Right forelimb (tissue), 1 donor: ENCODE results near the gene ACTL8.

ENCODE experiments used
- DNase-seq: peaks from one replicate; pipeline ENCODE4 v3.0.0-alpha.2; 2018

Gene ACTL8, protein sequence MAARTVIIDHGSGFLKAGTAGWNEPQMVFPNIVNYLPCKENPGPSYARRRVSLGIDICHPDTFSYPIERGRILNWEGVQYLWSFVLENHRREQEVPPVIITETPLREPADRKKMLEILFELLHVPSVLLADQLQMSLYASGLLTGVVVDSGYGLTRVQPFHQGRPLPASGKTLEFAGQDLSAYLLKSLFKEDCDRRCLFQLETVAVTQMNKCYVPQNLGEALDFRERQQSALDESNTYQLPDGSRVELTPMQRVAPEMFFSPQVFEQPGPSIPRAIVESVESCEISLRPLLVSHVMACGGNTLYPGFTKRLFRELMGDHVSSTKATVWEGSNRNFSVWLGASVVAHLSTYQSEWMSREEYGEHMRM

DNA sequence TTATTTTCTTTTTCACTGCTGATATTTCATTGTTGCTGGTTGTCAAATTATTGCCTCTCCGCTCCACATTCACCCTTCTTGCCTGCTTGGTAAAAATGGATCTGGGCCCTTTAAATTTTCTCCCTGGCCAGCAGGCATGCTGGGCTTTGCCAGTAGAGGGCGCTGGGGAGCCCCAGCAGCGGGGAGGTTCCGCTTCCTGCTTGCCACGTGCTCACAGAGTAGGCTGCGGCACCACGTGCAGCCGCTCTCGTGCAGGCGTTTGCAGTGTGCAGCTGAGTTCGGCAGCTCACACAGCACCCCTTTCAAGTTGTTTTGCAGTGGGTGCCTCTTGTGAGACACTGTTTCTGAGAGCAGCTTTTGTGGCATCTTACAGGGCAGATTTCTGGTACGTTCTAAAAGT lies at the start of gene ACTL8:
ACTL8 (plus strand) TSS at position 214 of the 400 bp plus-strand sequence. CDS start 67,676 bp downstream, outside the sequence.
- DNase-seq: no peak

DNA sequence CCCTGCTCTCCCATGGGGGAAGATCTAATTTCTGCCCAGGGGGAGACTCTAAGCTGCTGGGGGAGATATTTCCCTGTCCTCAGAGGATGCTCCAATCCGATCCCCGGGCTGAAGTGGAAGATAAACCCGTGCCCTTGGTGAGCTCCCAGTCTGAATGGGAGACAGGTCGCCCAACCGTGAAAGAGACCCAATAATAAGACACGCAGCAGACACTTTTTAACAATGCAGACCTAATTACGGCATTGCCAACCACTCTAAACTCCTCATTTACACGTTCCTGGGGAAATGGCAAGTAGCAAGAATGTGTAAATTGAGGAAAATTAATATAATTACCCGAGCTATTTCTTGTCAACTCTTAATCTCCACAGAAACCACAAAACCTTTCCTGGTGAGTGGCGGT lies 48.7 kb upstream of the ACTL8 start:
- DNase-seq: no peak

DNA sequence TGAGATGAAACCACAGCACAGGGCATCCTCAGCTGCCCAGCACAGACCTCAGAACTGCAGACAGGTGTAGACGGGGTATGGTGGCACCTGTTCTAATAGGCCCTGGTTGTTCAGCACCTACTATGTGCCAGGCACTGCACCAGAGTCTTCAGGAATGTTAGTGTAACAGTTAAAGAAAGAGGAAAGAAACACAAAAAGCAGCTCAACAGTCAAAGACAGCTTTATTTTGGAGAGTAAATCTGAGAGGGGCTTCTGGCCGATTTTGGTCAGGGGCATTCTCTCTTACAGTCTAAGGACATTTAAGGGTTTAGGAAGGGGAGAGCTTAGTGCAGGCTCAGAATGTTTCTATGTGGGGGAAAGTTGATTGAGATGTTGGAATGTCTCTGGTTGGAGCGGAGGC lies 45.2 kb upstream of the ACTL8 start:
- no peak for DNase-seq

DNA sequence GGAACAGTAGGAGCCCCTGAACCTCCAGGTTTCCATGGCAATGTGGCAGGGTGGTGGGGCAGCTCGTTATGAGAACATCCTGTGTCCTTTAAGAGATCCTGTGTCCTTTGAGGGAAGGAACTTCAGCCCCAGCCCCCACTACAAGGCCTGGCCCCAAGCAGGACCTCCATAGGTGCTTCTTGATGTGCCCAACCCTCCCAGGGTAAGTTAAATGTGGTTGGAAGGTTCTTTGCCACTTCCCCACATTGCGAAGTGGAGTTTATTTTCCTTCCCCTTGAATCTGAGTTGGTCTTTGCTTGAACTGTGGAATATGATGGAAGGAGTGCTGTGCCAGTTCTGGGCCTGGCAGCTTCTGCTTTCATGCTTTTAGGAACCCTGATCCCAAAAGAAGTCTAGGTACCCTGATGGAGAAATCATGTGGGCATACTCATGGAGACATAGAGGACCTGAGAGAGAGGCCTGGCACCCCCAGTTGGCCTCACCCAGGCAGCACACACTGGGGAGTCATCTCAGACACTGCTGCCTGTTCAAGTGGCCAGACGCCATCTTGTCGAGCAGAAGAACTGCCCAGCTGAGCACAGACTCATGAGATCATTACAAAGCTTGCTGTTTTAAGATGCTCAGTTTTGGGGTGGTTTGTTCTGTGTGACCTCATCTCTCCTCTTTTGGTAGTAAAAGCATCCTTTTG lies 44.1 kb upstream of the ACTL8 start:
- no peak for DNase-seq

DNA sequence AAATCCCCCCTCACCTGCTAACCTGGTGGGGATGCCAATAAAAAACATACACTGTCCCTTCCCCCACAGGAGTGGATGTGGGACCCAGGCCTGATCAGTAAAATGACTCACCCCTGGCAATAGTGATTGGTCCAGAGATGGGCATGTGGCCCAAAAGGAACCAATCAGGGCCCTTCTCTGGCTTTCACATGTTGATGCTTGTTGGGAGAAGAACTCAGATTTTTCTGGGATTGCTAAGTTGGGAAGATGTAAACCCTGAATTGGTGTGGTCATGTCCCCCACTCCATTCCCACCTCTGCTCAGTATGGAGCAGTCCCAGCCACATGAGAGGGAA lies 43.6 kb upstream of the ACTL8 start:
- DNase-seq: no peak

DNA sequence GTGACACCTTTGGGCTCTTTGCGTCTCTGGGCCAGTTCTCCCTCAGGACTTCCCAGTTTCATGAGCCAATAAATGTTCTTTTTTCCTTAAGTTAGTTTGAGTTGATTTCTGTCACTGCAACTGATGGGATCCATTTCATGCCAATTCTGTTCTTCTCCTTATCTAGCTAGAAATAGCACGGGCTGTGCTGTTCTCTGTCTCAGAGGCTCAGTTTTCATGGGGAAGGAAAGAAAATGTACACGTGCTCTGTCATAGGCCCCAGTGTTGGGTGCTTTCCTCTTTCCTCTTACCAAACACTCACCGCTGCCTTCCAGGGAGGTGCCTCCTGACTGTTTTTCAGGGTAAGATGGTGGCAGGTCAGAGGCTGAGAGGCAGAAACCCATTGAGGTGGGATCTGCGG lies 43.2 kb upstream of the ACTL8 start:
- no peak for DNase-seq

DNA sequence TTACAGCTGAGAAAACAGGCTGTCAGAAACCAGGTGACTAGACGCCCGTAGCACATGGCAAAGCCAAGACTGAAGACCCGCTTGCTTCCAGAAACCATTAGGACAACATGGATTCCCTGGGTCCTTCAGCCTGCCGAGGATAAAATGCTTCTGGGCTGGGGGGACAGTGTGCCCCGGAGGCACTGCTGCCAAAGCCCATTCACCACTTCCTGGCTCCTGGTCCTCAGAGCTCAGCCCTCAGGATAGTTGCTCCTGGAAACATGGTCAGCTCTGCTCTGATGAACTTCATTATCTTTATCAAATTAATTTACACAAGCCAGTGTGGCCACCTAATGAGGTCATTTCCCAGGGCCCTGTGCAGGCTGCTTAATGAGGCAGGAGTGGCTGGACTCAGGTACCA lies 41.1 kb upstream of the ACTL8 start:
- DNase-seq: no peak

DNA sequence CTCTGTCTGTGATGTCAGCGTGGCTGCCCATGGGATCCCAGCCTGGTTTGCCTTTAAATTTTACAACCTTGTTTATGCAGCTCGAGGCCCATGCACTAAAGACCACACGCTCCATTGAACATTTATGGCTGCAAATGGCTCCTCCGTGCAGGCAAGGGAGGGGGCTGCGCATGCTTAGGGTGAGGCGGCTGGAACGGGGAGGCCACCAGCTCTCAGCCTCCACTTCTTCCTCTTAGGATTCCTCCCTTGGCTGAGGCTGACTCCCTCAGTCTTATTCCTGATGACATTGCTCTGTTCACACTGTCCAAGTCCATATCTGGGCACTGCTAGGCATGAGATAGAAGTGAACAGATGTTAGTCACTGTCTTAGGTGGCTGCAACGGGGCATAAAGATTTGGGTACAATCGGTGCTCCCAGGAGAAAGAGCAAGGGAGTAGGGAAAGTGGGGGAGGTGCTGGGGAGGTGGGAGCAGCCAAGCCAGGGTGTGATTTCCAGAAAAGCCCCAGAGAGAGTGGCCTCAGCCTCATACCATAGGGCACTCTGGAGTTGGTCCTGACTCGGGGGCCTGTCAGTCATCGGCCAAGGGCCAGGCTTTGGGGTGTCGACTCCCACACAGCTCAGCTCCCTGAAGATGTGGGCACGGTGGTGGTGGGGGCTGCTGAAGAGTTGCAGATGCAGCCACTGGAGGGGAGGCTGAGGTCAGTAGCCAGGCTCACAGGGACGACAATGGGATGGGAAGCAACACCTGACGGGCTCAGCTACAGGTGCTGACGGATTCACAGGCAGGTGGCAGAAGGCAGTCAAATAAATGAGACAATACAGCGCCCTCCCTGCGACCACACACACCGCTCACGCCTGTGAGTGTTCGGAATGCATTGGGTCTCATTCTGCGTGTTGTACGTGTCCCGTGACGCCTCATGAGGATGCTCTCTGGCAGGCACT lies 37.3 kb upstream of the ACTL8 start:
- no peak for DNase-seq

DNA sequence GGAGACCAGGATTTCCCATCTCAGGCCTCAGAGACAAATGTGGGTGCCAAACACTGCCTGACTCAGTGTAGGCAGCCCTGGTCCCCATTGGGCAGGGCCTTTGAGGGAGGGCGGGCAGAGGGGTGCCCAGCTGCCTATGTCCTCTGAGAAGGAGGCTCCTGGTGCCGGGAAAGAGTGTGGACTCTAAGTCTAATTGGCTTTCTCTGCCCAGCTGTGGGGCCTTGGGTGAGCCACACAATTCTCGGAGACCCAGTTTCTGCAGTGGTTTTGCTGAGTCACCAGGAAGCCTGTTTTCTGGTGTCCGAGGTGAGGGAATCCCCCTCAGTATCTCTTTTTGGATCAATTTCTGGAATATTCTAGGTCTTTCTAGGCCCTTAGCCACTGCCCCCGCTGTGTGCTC lies 35.3 kb upstream of the ACTL8 start:
- DNase-seq: no peak

DNA sequence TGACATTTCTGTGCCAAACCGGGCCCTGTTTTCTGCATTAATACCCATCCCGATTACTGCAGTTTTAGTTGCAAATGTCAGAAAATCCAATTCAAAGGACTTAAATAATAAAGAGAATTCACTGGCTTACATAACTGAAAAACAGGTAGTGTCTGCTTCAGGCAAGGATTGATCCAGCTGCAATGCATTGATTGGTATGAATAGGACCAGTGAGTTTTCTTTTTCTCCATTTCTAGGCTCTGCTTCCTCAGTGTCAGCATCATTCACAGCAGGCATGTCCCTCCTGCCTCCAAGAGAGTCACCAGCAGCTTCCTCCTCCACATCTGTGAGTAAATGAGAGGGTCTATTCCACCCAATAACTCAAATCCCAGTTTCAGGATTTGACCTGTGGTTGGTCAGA lies 33.7 kb upstream of the ACTL8 start:
- no peak for DNase-seq

DNA sequence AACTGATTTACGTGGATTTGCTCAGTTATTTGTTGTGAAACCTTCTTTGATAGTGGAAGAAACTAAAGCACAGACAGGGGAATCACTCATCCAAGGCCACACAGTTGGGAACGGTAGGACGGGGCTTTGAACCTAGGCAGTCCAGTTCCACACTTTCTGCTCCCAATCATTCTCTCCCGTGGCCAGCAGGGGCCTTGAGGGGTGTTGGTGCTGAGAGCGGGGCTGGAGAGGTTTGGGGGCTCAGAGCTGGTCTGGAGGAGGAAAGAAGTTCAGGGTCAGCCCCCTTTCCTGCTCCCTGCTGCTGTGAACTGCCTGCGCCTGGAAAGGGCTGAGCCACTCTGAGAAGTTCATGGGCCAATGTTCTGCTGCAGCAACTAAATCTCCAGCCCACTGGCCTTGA lies 31.4 kb upstream of the ACTL8 start:
- DNase-seq: no peak

DNA sequence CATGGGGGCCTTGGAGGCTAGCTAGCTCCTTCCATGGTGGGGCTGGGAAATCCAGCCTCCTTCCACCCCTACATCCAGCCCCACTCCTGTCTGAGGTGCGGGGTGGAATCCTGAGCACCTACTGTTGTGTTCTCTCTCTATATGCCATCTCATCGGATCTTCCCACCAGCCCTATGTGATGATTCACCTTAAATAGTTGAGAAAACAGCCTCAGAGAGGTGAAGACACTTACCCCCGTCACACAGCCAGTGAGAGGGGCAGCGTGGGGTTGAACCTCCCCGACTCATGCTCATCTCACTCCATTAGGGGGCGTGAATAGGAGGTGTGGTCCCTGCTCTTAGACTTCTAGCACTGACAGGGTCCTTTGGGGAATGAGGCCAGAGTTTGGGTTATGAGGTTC lies 31.0 kb upstream of the ACTL8 start:
- DNase-seq: no peak

DNA sequence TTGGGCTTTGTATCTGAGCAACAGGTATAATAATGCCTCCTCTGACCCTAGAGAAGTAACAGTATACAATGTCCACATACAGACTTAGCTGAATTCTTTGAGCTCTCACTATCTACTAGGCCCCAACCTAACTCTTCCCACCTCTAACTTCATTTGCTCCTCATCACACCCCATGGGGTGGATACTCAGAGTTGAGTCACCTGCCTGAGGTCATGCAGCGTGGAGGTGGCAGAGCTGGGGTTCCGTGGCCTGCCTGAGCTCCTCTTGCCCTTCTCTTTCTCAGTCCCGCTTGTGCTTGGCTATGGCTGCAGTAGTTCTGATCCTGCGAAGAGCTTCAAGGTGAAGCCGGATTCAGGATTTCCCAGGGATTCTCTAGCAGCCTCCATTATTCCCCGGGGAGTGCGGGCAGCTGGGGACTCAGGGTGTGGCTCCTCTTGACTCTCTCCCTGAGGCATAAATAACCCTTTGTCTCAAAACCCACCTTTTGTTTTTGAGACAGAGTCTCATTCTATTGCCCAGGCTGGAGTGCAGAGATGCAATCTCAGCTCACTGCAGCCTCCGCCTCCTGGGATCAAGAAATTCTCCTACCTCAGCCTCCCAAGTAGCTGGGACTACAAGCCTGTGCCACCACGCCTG lies 29.9 kb upstream of the ACTL8 start:
- no peak for DNase-seq

DNA sequence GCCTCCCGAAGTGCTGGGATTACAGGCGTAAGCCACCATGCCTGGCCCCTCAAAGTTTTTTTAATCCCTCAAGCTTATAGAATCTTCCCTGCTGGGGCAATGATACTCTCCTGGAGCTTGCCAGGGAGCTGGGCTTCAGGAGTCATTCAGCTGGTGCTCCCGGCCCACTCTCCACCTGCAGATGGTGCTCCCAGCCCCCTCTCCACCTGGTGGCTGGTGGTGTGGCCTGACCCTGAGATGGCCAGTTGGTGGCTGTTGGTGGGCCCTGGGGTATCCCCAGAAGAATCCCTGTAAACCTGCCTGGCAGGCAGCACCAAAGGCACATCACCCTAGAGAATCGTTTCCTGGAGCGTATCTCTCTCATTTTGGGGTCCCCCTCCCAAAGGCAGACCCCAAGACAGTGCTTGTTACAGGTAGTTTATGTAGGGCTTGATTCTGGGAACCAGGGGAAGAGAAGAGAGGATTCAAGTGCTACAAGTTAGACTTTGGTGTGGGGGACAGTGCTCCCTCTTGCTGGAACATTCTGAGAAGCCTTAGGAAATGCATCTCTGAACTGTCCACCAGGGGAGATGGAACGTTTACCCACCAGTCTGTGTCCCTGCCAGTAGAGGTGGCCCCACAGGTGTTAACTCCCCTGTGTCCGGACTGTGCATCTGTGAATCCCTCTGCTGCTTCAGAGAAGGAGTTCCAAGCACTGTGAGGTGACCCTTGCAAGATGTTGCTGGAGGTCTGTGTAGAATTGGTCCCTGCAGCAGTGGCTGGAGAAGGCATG lies 29.1 kb upstream of the ACTL8 start:
- DNase-seq: no peak

DNA sequence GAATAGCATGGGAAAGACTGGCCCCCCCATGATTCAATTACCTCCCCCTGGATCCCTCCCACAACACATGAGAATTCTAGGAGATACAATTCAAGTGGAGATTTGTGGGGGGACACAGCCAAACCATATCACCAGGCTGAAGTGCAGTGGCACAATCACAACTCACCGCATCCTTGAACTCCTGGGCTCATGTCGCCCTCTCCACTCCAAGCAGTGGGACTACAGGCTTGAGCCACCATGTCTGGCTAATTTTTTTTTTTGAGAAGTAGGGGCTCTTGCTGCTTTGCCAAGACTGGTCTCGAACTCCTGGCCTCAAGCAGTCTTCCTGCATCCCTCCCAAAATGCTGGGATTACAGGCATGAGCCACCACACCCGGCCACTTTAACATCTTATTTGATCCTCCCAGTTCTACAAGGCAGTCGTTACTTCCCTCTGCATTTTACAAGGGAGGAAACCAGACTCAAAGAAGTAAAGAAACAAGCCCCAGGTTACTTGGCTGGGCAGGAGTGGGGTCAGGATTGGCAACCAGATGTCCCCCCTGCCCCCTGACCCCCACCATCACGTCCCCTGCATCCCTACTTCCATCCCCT lies 26.9 kb upstream of the ACTL8 start:
- DNase-seq: no peak

DNA sequence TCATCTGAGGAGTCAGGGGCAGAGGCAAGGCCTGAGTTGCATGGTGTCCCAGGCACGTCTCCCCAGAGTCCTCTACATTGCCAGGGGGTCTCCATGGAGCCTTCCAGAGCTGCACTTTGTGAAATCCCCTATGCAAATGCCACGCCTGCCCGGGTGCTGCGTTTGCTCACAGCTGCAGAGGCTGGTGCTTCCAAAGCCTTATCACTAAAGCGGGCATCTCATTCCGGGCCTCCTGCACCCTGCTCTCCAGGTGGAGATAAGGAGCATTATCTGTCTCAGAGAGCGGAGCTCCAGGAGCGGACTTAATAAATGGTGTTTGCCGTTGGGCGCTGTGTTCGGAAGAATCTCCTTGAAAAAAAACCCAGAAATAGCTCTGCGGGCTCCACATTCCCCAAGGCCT lies 25.9 kb upstream of the ACTL8 start:
- no peak for DNase-seq

DNA sequence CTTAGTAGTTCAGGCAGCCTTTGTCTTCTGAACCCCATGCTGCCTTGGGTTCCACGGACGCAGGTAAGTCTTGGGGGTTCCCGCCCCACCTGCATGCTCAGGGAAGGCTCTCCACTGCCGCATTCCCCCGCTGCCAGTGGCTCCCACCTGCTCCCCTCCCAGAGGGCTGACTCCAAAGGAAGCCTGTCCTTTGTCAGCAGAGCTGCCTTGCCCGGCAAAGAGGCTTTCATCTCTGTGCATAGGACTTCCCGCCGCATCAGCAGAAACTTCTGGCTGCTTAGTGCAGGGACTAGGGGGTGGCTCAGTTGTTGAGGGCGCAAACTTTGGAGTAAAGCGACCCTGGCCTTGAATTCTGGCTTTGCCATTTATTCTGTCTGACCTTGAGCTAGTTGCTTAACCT lies 25.2 kb upstream of the ACTL8 start:
- DNase-seq: no peak

DNA sequence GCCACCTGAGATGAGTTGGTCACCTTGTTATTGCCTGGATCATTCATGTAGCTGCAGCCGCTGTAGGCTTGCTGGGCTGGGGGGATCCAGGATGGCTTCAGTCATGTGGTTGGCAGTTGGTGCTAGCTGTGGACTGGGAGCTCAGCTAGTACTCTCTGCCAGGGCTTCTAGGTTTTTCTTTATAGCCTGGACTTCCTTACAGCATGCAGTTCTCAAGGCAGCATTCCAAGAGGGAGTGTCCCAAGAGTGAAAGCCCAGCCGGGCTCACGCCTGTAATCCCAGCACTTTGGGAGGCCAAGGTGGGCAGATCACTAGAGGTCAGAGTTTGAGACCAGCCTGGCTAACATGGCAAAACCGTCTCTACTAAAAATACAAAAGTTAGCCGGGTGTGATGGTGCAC lies 23.7 kb upstream of the ACTL8 start:
- no peak for DNase-seq

DNA sequence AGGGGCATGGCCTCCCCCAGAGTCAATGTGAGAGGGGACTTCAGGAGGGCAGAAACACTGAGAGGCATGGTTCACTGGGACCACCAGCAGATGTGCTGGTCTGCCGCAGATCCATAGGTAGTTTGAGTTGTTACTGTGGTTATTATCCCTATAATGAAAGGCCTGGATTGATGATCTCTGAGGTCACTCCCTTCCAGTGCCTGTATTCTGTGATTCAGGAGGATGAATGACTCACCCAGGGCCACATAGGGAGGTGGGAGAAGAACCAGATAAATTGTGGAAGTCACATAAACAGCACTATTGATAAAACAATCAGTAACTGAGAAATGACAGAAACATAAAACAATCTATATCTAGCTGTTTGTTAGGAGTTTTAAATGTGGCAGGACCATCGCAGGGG lies 22.7 kb upstream of the ACTL8 start:
- DNase-seq: no peak

DNA sequence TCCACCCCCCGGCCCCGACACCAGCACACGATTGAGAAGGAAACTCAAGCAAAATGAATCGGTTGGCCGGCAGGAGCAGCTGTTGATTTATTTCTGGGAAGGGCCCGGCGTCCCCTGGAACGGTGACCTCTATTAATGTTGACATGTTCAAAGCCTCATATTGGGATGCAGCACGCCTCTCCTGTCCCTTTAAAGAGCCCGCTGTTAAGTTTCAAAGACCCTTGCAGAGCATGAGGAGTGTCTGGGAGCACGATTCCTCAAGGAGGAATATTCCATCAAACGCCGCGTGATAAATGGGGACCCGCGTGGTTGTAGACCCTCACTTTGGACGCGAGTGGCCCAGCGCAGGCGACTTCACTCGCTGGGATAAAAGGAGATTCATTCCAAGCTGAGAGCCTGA lies 21.5 kb upstream of the ACTL8 start:
- DNase-seq: no peak

DNA sequence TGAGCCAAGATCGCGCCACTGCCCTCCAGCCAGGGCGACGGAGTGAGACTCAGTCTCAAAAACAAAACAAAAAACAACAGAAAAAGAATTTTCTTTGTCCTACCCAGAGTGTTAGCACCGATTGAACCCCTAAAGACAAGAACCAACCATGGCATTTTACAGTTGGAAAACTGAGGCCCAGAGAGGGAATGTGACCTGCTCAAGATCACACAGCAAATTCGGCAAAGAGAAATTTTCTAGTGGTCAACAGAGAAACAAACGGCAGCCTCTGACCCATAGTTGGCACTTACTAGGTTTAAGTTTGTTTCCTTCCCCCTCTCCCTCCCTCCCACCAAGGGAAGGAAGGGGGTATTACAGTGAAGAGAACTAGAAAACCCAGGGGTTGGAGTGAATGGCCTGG lies 20.5 kb upstream of the ACTL8 start:
- DNase-seq: no peak

DNA sequence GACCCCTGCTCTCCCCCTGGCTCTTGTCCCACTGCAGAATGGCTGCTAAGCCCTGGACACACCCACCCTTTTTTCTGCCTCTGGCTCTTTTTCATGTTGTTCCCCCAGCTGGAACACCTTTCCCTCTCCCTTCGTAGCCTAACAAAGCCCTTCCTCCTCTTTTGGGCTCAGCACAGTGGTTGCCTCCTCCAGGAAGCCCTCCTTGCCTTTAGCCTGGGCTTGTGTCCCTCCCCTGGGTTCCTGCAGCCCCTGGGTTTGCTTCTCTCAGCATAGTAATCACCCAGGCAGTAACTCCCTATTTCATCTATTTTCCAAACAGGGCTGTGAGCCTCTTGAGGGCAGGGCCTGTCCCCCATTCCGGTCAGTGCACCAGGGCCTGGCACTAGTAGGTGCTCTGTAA lies 19.8 kb upstream of the ACTL8 start:
- DNase-seq: no peak
